Measurements from ENCODE around the gene SLC16A13.

DNA sequence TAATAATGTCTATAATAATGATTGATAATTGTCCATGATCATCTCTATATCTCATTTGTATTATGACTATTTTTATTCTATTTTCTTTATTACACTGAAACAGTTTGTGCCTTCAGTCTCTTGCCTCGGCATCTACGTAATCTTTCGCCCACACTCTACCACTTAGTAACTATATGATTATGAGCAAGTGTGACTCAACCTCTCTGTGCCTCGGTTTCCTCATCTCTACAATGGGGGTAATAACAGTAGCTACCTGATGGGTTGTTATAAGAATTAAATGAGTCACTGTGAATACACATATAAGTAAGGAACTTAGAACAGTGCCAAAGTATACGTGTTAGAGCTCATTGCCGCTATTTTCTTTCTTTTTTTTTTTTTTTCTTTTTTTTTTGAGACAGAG lies 11.8 kb downstream of the SLC16A13 start:
- TF ChIP-seq STAT3 (IDR thresholded peaks at IDR 0.05; ENCODE audit: low read depth, low read length) = no peak
- TF ChIP-seq, protein P1, sequence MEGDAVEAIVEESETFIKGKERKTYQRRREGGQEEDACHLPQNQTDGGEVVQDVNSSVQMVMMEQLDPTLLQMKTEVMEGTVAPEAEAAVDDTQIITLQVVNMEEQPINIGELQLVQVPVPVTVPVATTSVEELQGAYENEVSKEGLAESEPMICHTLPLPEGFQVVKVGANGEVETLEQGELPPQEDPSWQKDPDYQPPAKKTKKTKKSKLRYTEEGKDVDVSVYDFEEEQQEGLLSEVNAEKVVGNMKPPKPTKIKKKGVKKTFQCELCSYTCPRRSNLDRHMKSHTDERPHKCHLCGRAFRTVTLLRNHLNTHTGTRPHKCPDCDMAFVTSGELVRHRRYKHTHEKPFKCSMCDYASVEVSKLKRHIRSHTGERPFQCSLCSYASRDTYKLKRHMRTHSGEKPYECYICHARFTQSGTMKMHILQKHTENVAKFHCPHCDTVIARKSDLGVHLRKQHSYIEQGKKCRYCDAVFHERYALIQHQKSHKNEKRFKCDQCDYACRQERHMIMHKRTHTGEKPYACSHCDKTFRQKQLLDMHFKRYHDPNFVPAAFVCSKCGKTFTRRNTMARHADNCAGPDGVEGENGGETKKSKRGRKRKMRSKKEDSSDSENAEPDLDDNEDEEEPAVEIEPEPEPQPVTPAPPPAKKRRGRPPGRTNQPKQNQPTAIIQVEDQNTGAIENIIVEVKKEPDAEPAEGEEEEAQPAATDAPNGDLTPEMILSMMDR (IDR thresholded peaks at IDR 0.05 in 2 of 3, conservative IDR thresholded peaks at IDR 0.05 in 1 of 3; ENCODE audit: control insufficient read depth in 2 of 3, extremely low read depth in 1 of 3, insufficient read depth in 1 of 3, low read depth in 3 of 3, low read length in 3 of 3) = no peak
- TF ChIP-seq CREB1 (IDR thresholded peaks at IDR 0.05; ENCODE audit: low read depth) = no peak

Data from GM12878 (cell line).